NCI-H1105 treated with DMSO at 0.1 percent for 48 hours (cell line): ENCODE data around the gene VPS13D.
A peak's percentile ranks its signal among the peaks of the same experiment; 100 is the strongest.
"Not testable (repeated sequence)": the region's sequence is repeated elsewhere in the genome, so short reads cannot be mapped to it uniquely, and the experiment has no call there.

ENCODE experiments used
- DNase-seq: peaks from one replicate; lab custom pipeline; 2025; lab: John Stamatoyannopoulos, UW

Gene VPS13D

GRCh38 chr1:12451560-12451900 is 221.7 kb downstream of the VPS13D start:
- DNase-seq: no peak

- DNase-seq: no peak
Measured at GRCh38 chr1:12452262-12452661, 222.4 kb downstream of the VPS13D start.

GRCh38 chr1:12453400-12454343 is 223.8 kb downstream of the VPS13D start:
- DNase-seq: no peak

GRCh38 chr1:12454406-12455391 is 224.9 kb downstream of the VPS13D start:
- peak; percentile 28 for DNase-seq

- DNase-seq: not testable (repeated sequence)
Measured at GRCh38 chr1:12456081-12456480, 226.3 kb downstream of the VPS13D start.

- no peak for DNase-seq
Measured at GRCh38 chr1:12456979-12457378, 227.1 kb downstream of the VPS13D start.

GRCh38 chr1:12457771-12458170 is 227.9 kb downstream of the VPS13D start:
- no peak for DNase-seq

- no peak for DNase-seq
Measured at GRCh38 chr1:12458571-12458970, 228.7 kb downstream of the VPS13D start.

GRCh38 chr1:12460121-12460520 is 230.3 kb downstream of the VPS13D start:
- DNase-seq: no peak

- no peak for DNase-seq
Measured at GRCh38 chr1:12460911-12461621, 231.2 kb downstream of the VPS13D start.

- no peak for DNase-seq
Measured at GRCh38 chr1:12461754-12462153, 231.9 kb downstream of the VPS13D start.

GRCh38 chr1:12462586-12462985 is 232.8 kb downstream of the VPS13D start:
- no peak for DNase-seq

GRCh38 chr1:12464045-12464461 is 234.2 kb downstream of the VPS13D start:
- DNase-seq: no peak

GRCh38 chr1:12464598-12465056 is 234.8 kb downstream of the VPS13D start:
- no peak for DNase-seq

- DNase-seq: no peak
Measured at GRCh38 chr1:12465126-12465525, 235.3 kb downstream of the VPS13D start.

GRCh38 chr1:12466816-12467215 is 237.0 kb downstream of the VPS13D start:
- DNase-seq: no peak

GRCh38 chr1:12467570-12468286 is 237.9 kb downstream of the VPS13D start:
- no peak for DNase-seq

- no peak for DNase-seq
Measured at GRCh38 chr1:12468323-12468722, 238.5 kb downstream of the VPS13D start.

- peak; percentile 49 for DNase-seq
Measured at GRCh38 chr1:12469493-12469892, 239.7 kb downstream of the VPS13D start.

- DNase-seq: peak; percentile 7
Measured at GRCh38 chr1:12469990-12470389, 240.2 kb downstream of the VPS13D start.

- DNase-seq: not testable (repeated sequence)
Measured at GRCh38 chr1:12470916-12471315, 241.1 kb downstream of the VPS13D start.
